Measurements from ENCODE around the gene ADAM21.
"Not testable (repeated sequence)": the region's sequence is repeated elsewhere in the genome, so short reads cannot be mapped to it uniquely, and the experiment has no call there.

The ADAM21 gene

DNA sequence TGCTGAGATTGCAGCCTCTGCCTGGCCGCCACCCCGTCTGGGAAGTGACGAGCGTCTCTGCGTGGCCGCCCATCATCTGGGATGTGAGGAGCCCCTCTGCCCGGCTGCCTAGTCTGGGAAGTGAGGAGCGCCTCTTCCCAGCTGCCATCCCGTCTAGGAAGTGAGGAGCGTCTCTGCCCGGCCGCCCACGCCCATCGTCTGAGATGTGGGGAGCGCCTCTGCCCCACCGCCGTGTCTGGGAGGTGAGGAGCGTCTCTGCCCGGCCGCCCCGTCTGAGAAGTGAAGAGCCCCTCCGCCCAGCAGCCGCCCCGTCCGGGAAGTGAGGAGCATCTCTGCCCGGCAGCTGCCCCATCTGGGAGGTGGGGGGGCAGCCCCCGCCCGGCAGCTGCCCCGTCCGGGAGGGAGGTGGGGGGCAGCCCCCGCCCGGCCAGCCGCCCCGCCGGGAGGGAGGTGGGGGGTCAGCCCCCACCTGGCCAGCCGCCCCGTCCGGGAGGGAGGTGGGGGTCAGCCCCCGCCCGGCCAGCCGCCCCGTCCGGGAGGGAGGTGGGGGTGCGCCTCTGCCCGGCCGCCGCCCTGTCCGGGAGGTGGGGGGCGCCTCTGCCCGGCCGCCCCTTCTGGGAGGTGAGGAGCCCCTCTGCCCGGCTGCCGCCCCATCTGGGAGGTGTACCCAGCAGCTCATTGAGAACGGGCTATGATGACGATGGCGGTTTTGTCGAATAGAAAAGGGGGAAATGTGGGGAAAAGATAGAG lies 25.6 kb downstream of the ADAM21 start:
- not testable (repeated sequence) for DNase-seq

DNA sequence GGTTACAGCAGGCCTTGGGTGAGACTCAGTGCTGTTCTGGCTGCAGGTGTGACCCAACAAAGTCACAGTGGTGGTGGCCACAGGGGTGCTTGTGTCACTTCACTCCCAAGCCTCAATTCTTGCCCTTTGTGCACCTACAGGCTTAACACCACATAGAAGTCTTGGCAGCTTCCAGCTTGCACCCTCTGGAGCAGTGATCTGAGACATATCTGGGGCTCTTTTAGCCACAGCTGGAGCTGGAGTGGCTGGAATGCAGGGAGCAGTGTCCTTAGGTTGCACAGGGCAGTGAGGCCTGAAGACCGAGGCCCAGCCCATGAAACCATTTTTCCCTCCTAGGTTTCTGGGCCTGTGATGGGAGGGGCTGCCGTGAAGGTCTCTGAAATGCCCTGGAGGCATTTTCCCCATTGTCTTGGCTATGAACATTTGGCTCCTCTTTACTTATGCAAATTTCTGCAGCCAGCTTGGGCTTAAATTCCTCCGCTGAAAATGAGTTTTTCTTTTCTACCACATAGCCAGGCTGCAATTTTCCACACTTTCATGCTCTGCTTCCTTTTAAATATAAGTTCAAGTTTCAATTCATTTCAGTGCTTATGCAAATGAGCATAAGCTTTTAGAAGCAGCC lies 37.7 kb downstream of the ADAM21 start:
- DNase-seq = no peak

DNA sequence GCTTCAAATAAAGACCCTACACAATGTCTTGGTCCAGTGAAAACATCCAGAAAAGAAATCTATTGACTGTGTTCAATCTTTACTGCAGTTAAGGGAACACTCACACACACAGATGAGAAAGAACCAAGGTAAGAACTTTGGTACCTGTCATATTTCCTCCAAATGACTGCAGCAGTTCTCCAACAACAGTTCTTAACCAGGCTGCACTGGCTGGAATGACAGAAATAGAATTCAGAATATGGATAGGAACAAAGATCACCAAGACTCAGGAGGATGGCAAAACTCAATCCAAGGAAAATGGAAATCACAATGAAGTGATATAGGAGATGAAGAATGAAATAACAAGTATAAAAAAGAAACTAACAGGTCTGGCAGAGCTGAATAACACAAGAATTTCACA lies 46.2 kb downstream of the ADAM21 start:
- no peak for DNase-seq
